Heart right ventricle (tissue), 16 donors: ENCODE results near the gene NEMP2. TPM values are rescaled to one million over a fixed set of nuclear protein-coding genes. Genes with fewer than 3 reads are reported as not detected.
"Not testable (repeated sequence)": the region's sequence is repeated elsewhere in the genome, so short reads cannot be mapped to it uniquely, and the experiment has no call there.

Experiments used
- ATAC-seq, 8 donors: fragments of 200-7000 bp; cut with Tn5 transposase; one replicate each; pipeline ENCODE4 v1.9.1; 2020; ENCODE audit warnings: mild to moderate bottlenecking in 8 of 8, moderate library complexity in 8 of 8, moderate number of reproducible peaks in 1 of 8
- DNase-seq, 2 donors: peaks; one replicate each; pipeline ENCODE4 v3.0.0-alpha.2; 2020
- H3K27ac ChIP-seq, 10 donors: fragments of 200-600 bp; sonication (generic) in 2 of 10; one replicate each; pipeline versions ENCODE4 v1.5.0 to v1.8.0; 2020 to 2022; ENCODE audit warnings: mild to moderate bottlenecking in 3 of 10
- H3K27me3 ChIP-seq, 7 donors: fragments of 200-600 bp; one replicate each; pipeline ENCODE4 v1.8.0; 2021 to 2022; ENCODE audit warnings: mild to moderate bottlenecking in 2 of 7
- H3K36me3 ChIP-seq, 9 donors: fragments of 200-600 bp; sonication (generic) in 1 of 9; one replicate each; pipeline versions ENCODE4 v1.5.0 to v1.8.0; 2020 to 2022; ENCODE audit warnings: mild to moderate bottlenecking in 2 of 9
- H3K4me1 ChIP-seq, 9 donors: fragments of 200-600 bp; sonication (generic) in 1 of 9; one replicate each; pipeline versions ENCODE4 v1.5.0 to v1.8.0; 2020 to 2022; ENCODE audit warnings: mild to moderate bottlenecking in 4 of 9
- H3K4me3 ChIP-seq, 10 donors: fragments of 200-600 bp; sonication (generic) in 2 of 10; one replicate each; pipeline versions ENCODE4 v1.5.0 to v1.8.0; 2020 to 2022; ENCODE audit warnings: mild to moderate bottlenecking in 7 of 10, moderate library complexity in 2 of 10
- H3K9me3 ChIP-seq, 11 donors: fragments of 200-600 bp in 10 of 11; sonication (generic) in 2 of 11; one replicate each; pipeline versions ENCODE4 v1.5.0 to v1.8.0; 2013 to 2022; ENCODE audit warnings: mild to moderate bottlenecking in 2 of 11, control low read depth in 1 of 11, moderate library complexity in 1 of 11
- CTCF ChIP-seq, 9 donors: fragments of 200-600 bp; sonication (generic) in 2 of 9; IDR thresholded peaks; one replicate each; pipeline versions ENCODE4 v1.5.0 to v1.8.0; 2021 to 2022; ENCODE audit warnings: antibody characterized with exemption in 9 of 9, mild to moderate bottlenecking in 5 of 9, moderate library complexity in 1 of 9
- WGBS, 2 donors: extraction: QIAGEN DNeasy Blood & Tissue Kit; methylation state at CpG; one replicate each; pipeline ENCODE4 v1.1.7; 2013; ENCODE audit warnings: inconsistent platforms in 1 of 2; 5-methylcytosine and 5-hydroxymethylcytosine counted together
- intact Hi-C, 10 donors: fragments of 100-400 bp; cut with DNase I; formaldehyde crosslinking; loops; one replicate each; pipeline versions ENCODE4 v1.11.1 to v1.14.2; 2022
- polyA plus RNA-seq, 2 donors: library from polyadenylated mRNA; stranded (reverse); fragments of 200-250 nt; gene quantifications; one replicate each; pipeline ENCODE4 v1.2.3, GENCODE V29; 2013
- total RNA-seq, 10 donors: library from RNA; stranded (reverse); fragmentation: NEBNext Ultra II Directional in 3 of 10; extraction: Animal tissue kit (Norgen Biotek cat#: 25700) in 3 of 10; gene quantifications; one replicate each; pipeline versions ENCODE4 v1.2.1 to v1.2.4, GENCODE V29; 2021 to 2023
- donor health status: Arrhythmogenic right ventricular cardiomyopathy.
- donor health status: ischemic (EF 13 %, LVEDD 7.1; RV severe dilation, severe dysfunction).
- donor health status: healthy with polysubstance abuse.
- donor health status: DM: no; HTN: yes; CAD: no.
- donor health status: DM: no; HTN: no; CAD: no.
- donor health status: ischemic (EF 25% LVEDD 6.9; RV normal size, moderate dysfunction).
- donor health status: ischemic (EF 25% LVEDD 5.7; RV mildly dilated, moderate dysfunction).
- donor health status: healthy.
- donor health status: DM: yes; HTN: yes; CAD: no.
- donor health status: Ischemic cardiomyopathy.
- donor health status: ischemic (EF 35%, LVEDD 5.7; RV mildly dilated, moderate dysfunction).
- donor health status: nonischemic (EF 11% LVEDD 7.7; RV severe dilation, severe dysfunction).
- donor health status: DM: yes; HTN: yes; CAD: no.
- donor health status: PGD.
- donor health status: ischemic (EF 29% LVEDD 5.4; RV normal size, mild dysfunction).
- donor health status: nonischemic (EF 23%, LVEDD 6.1; RV moderate dilation, normal function).

NEMP2 gene
- total and polyA plus RNA-seq, 12 donors = 0.51 to 4.7 (median 2.6) TPM

- intact Hi-C loops = no loop called here
Observed at GRCh38 chr2:190497428-190497827, 37.1 kb downstream of the NEMP2 start.

GRCh38 chr2:190494600-190495227 is 39.8 kb downstream of the NEMP2 start:
- DNase-seq, intact Hi-C loops, ATAC-seq, H3K4me3 ChIP-seq, H3K27ac ChIP-seq, H3K4me1 ChIP-seq, H3K27me3 ChIP-seq: not testable (repeated sequence)
- Histone ChIP-seq H3K36me3 (peaks cover 0 to 66% (median 11%) of the 10 kb centered on the region in 9 donors), H3K9me3 (peaks cover 0 to 13% (median 3%) of the 10 kb centered on the region in 11 donors)
- 54 to 66% methylated on average over 3 of the region's 3 CpGs for WGBS, 2 donors

More at GRCh38 chr2:190497428-190497827, 37.1 kb downstream of the NEMP2 start:
- H3K4me3 ChIP-seq = no peak overlapping the region
- 89 to 93% methylated on average over 4 of the region's 4 CpGs for whole genome bisulfite sequencing, 2 donors
- ATAC-seq (no peak), DNase-seq (no peak)
- peaks cover 0 to 65% (median 0%) of the 10 kb centered on the region in 9 donors for H3K36me3 ChIP-seq
- peaks cover 0 to 7% (median 0%) of the 10 kb centered on the region in 11 donors for H3K9me3 ChIP-seq
- H3K4me1 ChIP-seq = peaks cover 0 to 23% (median 0%) of the 10 kb centered on the region in 9 donors
- no peaks in the 10 kb centered on the region for H3K27me3 ChIP-seq
- no peak overlapping the region for H3K27ac ChIP-seq
- TF ChIP-seq CTCF (IDR thresholded peaks at IDR 0.05) = no peak

- DNase-seq (no peak), ATAC-seq (no peak)
- Histone ChIP-seq H3K4me1 (no peaks in the 10 kb centered on the region), H3K4me3 (no peak overlapping the region), H3K27me3 (no peaks in the 10 kb centered on the region), H3K27ac (no peak overlapping the region), H3K36me3 (peaks cover 0 to 67% (median 11%) of the 10 kb centered on the region in 9 donors), H3K9me3 (peaks cover 0 to 13% (median 3%) of the 10 kb centered on the region in 11 donors)
- intact Hi-C loops = no loop called here
- WGBS, 2 donors = 85 to 90% methylated on average over 2 of the region's 2 CpGs
- TF ChIP-seq CTCF (IDR thresholded peaks at IDR 0.05) = no peak
Observed at GRCh38 chr2:190493095-190493494, 41.4 kb downstream of the NEMP2 start.

- no peak for TF ChIP-seq CTCF (IDR thresholded peaks at IDR 0.05)
- Histone ChIP-seq H3K9me3 (peaks cover 0 to 11% (median 3%) of the 10 kb centered on the region in 11 donors), H3K27ac (no peak overlapping the region), H3K27me3 (no peaks in the 10 kb centered on the region), H3K36me3 (peaks cover 0 to 49% (median 11%) of the 10 kb centered on the region in 9 donors), H3K4me1 (peaks cover 0 to 16% (median 7%) of the 10 kb centered on the region in 9 donors), H3K4me3 (no peak overlapping the region)
- DNase-seq (no peak), ATAC-seq (no peak)
- 81 to 91% methylated on average over 3 of the region's 3 CpGs for WGBS, 2 donors
- intact Hi-C loops = no loop called here
Observed at GRCh38 chr2:190490502-190490901, 44.0 kb downstream of the NEMP2 start.

GRCh38 chr2:190489475-190489874 is 45.0 kb downstream of the NEMP2 start:
- no peak for TF ChIP-seq CTCF (IDR thresholded peaks at IDR 0.05)
- Histone ChIP-seq H3K4me3 (no peak overlapping the region), H3K27me3 (no peaks in the 10 kb centered on the region), H3K27ac (no peak overlapping the region), H3K9me3 (peaks cover 0 to 10% (median 0%) of the 10 kb centered on the region in 11 donors), H3K36me3 (peaks cover 0 to 49% (median 11%) of the 10 kb centered on the region in 9 donors), H3K4me1 (peaks cover 0 to 25% (median 7%) of the 10 kb centered on the region in 9 donors)
- DNase-seq = no peak
- intact Hi-C loops = loop anchor here in 1 of 10 donors (5.0 kb wide), 1 partner anchor 82 kb away; the partner anchor contains the start of gene MFSD6
- WGBS, 2 donors = 93 to 96% methylated on average over 4 of the region's 4 CpGs
- no peak for ATAC-seq
